PC-9 (cell line): ENCODE data around the gene ADGRL1. TPM values are rescaled to one million over a fixed set of nuclear protein-coding genes. Genes with fewer than 3 reads are reported as not detected.

Experiments
- BruUV-seq: library from RNA; stranded (reverse); fragments of 400-500 nt; replicated peaks from 2 replicates; lab custom pipeline; 2021; lab: Mats Ljungman, UMichigan
- CTCF ChIA-PET: fragments of 300-600 bp; sonication (Branson Sonifier 250); formaldehyde crosslinking; loops from one replicate; lab custom pipeline; 2022; ENCODE audit warnings: antibody characterized with exemption; lab: Charles Lee
- POLR2A ChIA-PET: fragments of 300-600 bp; sonication (Branson Sonifier 250); formaldehyde crosslinking; loops from one replicate; lab custom pipeline; 2022; ENCODE audit warnings: antibody characterized with exemption; ENCODE audit not compliant: unreplicated experiment; lab: Charles Lee
- DNase-seq, 2 experiments: peaks; one replicate each; pipeline versions ENCODE4 v3.0.0 to v3.0.0-alpha.2; 2015 to 2022; ENCODE audit warnings: mixed read lengths in 1 of 2
- H2AFZ ChIP-seq: fragments of 200-600 bp; sonication (generic); 2 replicates; pipeline ENCODE4 v1.8.1; 2017; ENCODE audit warnings: antibody characterized with exemption
- H3F3A ChIP-seq: fragments of 200-600 bp; sonication (generic); 2 replicates; pipeline ENCODE4 v1.8.1; 2017; ENCODE audit warnings: antibody characterized with exemption, mild to moderate bottlenecking, low read depth; ENCODE audit not compliant: insufficient read depth
- H3K27ac ChIP-seq: fragments of 200-600 bp; sonication (generic); 2 replicates; pipeline ENCODE4 v1.6.1; 2016; ENCODE audit warnings: mixed run types
- H3K27me3 ChIP-seq: fragments of 200-600 bp; sonication (generic); 2 replicates; pipeline ENCODE4 v1.6.1; 2016; ENCODE audit warnings: low read depth, mixed run types; ENCODE audit not compliant: insufficient read depth
- H3K36me3 ChIP-seq: fragments of 200-600 bp; sonication (generic); 2 replicates; pipeline ENCODE4 v1.6.1; 2016; ENCODE audit warnings: low read depth, mixed run types
- H3K4me1 ChIP-seq: fragments of 200-600 bp; sonication (generic); replicated peaks from 2 replicates; pipeline ENCODE4 v1.6.1; 2016; ENCODE audit warnings: mixed run types; ENCODE audit not compliant: insufficient read depth
- H3K4me2 ChIP-seq: fragments of 200-600 bp; sonication (generic); 2 replicates; pipeline ENCODE4 v1.6.1; 2017; ENCODE audit warnings: mixed run types
- H3K4me3 ChIP-seq: fragments of 200-600 bp; sonication (generic); 2 replicates; pipeline ENCODE4 v1.6.1; 2016; ENCODE audit warnings: mixed run types
- H3K79me2 ChIP-seq: fragments of 200-600 bp; sonication (generic); 2 replicates; pipeline ENCODE4 v1.6.1; 2017; ENCODE audit warnings: low read depth, mixed run types
- H3K9me2 ChIP-seq: fragments of 200-600 bp; sonication (generic); 2 replicates; pipeline ENCODE4 v1.8.1; 2017; ENCODE audit warnings: mild to moderate bottlenecking; ENCODE audit not compliant: insufficient read depth
- H3K9me3 ChIP-seq: fragments of 200-600 bp; sonication (generic); 2 replicates; pipeline ENCODE4 v1.8.1; 2016; ENCODE audit warnings: low read depth; ENCODE audit not compliant: insufficient read depth
- H4K20me1 ChIP-seq: fragments of 200-600 bp; sonication (generic); 2 replicates; pipeline ENCODE4 v1.8.1; 2017; ENCODE audit not compliant: insufficient read depth
- EZH2 ChIP-seq: fragments of 200-600 bp; sonication (generic); IDR thresholded peaks from 2 replicates; pipeline ENCODE4 v1.8.0; 2017; ENCODE audit warnings: antibody characterized with exemption, low read depth
- intact Hi-C: fragments of 100-400 bp; cut with micrococcal nuclease; formaldehyde crosslinking; loops from one replicate; pipeline ENCODE4 v1.10.0; 2022; ENCODE audit not compliant: unreplicated experiment
- total RNA-seq: library from RNA; stranded (reverse); gene quantifications from 2 replicates; pipeline ENCODE4 v1.2.3, GENCODE V29; 2021
- TF ChIP-seq, protein P1 (sequence below): fragments of 200-600 bp; sonication (generic); conservative IDR thresholded peaks from 2 replicates; pipeline ENCODE4 v1.6.1; 2017; ENCODE audit warnings: mixed run types, antibody characterized with exemption, mild to moderate bottlenecking, moderate library complexity

The ADGRL1 gene
- total RNA-seq, 1 experiment from 2014 or later, result 31.5 TPM

GRCh38 chr19:14142262-14143190 is 63.4 kb downstream of the ADGRL1 start:
- H3K9me2 ChIP-seq, result no peaks in the 10 kb centered on the region
- ChIA-PET CTCF (interaction anchor here (0.5 kb wide), 1 partner anchor 237 kb away, joined by 3 read pairs; no protein-coding TSS in a partner anchor), POLR2A (no interaction called here)
- no peaks in the 10 kb centered on the region for H4K20me1 ChIP-seq
- no peaks in the 10 kb centered on the region for H3K9me3 ChIP-seq
- TF ChIP-seq, protein P1, sequence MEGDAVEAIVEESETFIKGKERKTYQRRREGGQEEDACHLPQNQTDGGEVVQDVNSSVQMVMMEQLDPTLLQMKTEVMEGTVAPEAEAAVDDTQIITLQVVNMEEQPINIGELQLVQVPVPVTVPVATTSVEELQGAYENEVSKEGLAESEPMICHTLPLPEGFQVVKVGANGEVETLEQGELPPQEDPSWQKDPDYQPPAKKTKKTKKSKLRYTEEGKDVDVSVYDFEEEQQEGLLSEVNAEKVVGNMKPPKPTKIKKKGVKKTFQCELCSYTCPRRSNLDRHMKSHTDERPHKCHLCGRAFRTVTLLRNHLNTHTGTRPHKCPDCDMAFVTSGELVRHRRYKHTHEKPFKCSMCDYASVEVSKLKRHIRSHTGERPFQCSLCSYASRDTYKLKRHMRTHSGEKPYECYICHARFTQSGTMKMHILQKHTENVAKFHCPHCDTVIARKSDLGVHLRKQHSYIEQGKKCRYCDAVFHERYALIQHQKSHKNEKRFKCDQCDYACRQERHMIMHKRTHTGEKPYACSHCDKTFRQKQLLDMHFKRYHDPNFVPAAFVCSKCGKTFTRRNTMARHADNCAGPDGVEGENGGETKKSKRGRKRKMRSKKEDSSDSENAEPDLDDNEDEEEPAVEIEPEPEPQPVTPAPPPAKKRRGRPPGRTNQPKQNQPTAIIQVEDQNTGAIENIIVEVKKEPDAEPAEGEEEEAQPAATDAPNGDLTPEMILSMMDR, result no peak
- no peak for TF ChIP-seq EZH2
- peaks cover 35% of the 10 kb centered on the region for H3F3A ChIP-seq
- H3K4me3 ChIP-seq, result no peak overlapping the region
- H3K36me3 ChIP-seq, result no peaks in the 10 kb centered on the region
- H3K79me2 ChIP-seq, result 0 out of 2 replicates have a peak, but pooled peaks cover 8% of the 10 kb centered on the region
- BruUV-seq, result no TSS peak
- H2AFZ ChIP-seq, result no peak overlapping the region
- no peak overlapping the region for H3K27ac ChIP-seq
- no peak overlapping the region for H3K4me2 ChIP-seq
- no peaks in the 10 kb centered on the region for H3K27me3 ChIP-seq
- H3K4me1 ChIP-seq, result peaks cover 23% of the 10 kb centered on the region
- intact Hi-C loops, result no loop called here
- no peak for DNase-seq

DNA sequence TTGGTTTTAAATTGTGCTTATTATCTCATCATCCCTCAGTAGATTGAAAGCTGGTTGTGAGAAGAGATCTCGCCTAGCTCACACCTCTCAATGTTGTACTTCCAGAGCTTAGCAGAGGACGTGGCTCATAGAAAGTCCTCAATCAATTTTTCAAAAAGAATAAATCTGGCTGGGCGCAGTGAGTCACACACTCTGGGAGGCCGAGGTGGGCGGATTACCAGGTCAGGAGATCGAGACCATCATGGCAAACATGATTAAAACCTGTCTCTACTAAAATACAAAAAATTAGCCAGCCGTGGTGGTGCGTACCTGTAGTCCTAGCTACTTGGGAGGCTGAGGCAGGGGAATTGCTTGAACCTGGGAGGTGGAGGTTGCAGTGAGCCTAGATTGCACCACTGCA is 64.9 kb downstream of the ADGRL1 start:
- TF ChIP-seq, protein P1, result no peak
- TF ChIP-seq EZH2, result no peak
- Histone ChIP-seq H3F3A (peaks cover 39% of the 10 kb centered on the region), H3K9me2 (no peaks in the 10 kb centered on the region), H3K79me2 (peaks cover 11% of the 10 kb centered on the region), H3K4me2 (no peak overlapping the region), H3K27me3 (no peaks in the 10 kb centered on the region), H4K20me1 (no peaks in the 10 kb centered on the region), H3K4me1 (peaks cover 23% of the 10 kb centered on the region), H3K9me3 (no peaks in the 10 kb centered on the region), H3K36me3 (no peaks in the 10 kb centered on the region), H2AFZ (no peak overlapping the region), H3K4me3 (no peak overlapping the region), H3K27ac (no peak overlapping the region)
- DNase-seq, result no peak
- intact Hi-C loops, result no loop called here
- ChIA-PET CTCF (no interaction called here), POLR2A (no interaction called here)
- no TSS peak for BruUV-seq

GRCh38 chr19:14139944-14140343 is 66.0 kb downstream of the ADGRL1 start:
- no peaks in the 10 kb centered on the region for H3K9me2 ChIP-seq
- H3K27ac ChIP-seq, result peak overlapping the region; percentile 38; the same call in 1 of the 2 replicates
- no peaks in the 10 kb centered on the region for H3K36me3 ChIP-seq
- H3K27me3 ChIP-seq, result no peaks in the 10 kb centered on the region
- peaks cover 22% of the 10 kb centered on the region for H3K79me2 ChIP-seq
- H2AFZ ChIP-seq, result no peak overlapping the region
- intact Hi-C loops, result loop anchor here (5.0 to 10.0 kb wide), 5 partner anchors 267 to 1012 kb away; partner anchors contain the start of genes DNAJB1 and PTGER1
- POLR2A ChIA-PET, result interaction anchor here (0.6 kb wide), 1 partner anchor 45 kb away, joined by 6 read pairs; no protein-coding TSS in a partner anchor
- no peaks in the 10 kb centered on the region for H3K9me3 ChIP-seq
- H3K4me2 ChIP-seq, result no peak overlapping the region
- peak; percentile 39 to 75 for DNase-seq
- CTCF ChIA-PET, result no interaction called here
- H4K20me1 ChIP-seq, result no peaks in the 10 kb centered on the region
- H3K4me1 ChIP-seq, result peaks cover 29% of the 10 kb centered on the region
- H3F3A ChIP-seq, result peaks cover 39% of the 10 kb centered on the region
- no peak overlapping the region for H3K4me3 ChIP-seq
- no TSS peak for BruUV-seq
- no peak for TF ChIP-seq EZH2
- TF ChIP-seq, protein P1, result no peak
